Thymus (tissue), 11 donors: Measurements from ENCODE around the gene HOXC5. TPM values are rescaled to one million over a fixed set of nuclear protein-coding genes. Genes with fewer than 3 reads are reported as not detected.

Experiments
- DNase-seq, 9 donors: peaks; one replicate each; pipeline ENCODE4 v3.0.0-alpha.2; 2013; ENCODE audit warnings: low spot score in 9 of 9, low read depth in 6 of 9, missing footprints in 1 of 9
- H3K27ac ChIP-seq, 2 donors: one replicate each; pipeline ENCODE4 v1.5.1; 2013; ENCODE audit warnings: control low read depth in 1 of 2, low read depth in 1 of 2, low read length in 1 of 2, mild to moderate bottlenecking in 1 of 2, moderate library complexity in 1 of 2
- H3K27me3 ChIP-seq, 2 donors: one replicate each; pipeline ENCODE4 v1.5.1; 2013; ENCODE audit warnings: low read length in 1 of 2; ENCODE audit not compliant: control insufficient read depth in 2 of 2, insufficient read depth in 1 of 2
- H3K36me3 ChIP-seq, 2 donors: one replicate each; pipeline ENCODE4 v1.5.1; 2013; ENCODE audit warnings: low read length in 1 of 2, mild to moderate bottlenecking in 1 of 2, moderate library complexity in 1 of 2; ENCODE audit not compliant: control insufficient read depth in 2 of 2, insufficient read depth in 2 of 2
- H3K4me1 ChIP-seq, 2 donors: one replicate each; pipeline ENCODE4 v1.5.1; 2013; ENCODE audit warnings: low read length in 2 of 2; ENCODE audit not compliant: control insufficient read depth in 2 of 2, insufficient read depth in 2 of 2
- H3K4me3 ChIP-seq, 2 donors: one replicate each; pipeline ENCODE4 v1.5.1; 2013; ENCODE audit warnings: low read length in 2 of 2, control low read depth in 1 of 2, mild to moderate bottlenecking in 1 of 2
- H3K9me3 ChIP-seq, 2 donors: one replicate each; pipeline ENCODE4 v1.5.1; 2013; ENCODE audit warnings: low read length in 1 of 2, mild to moderate bottlenecking in 1 of 2; ENCODE audit not compliant: control insufficient read depth in 2 of 2, insufficient read depth in 1 of 2
- WGBS: extraction: QIAGEN DNeasy Blood & Tissue Kit; methylation state at CpG from one replicate; pipeline ENCODE4 v1.1.7; 2013; 5-methylcytosine and 5-hydroxymethylcytosine counted together
- polyA plus RNA-seq: library from polyadenylated mRNA; stranded (reverse); fragments of 200-250 nt; gene quantifications from one replicate; pipeline ENCODE4 v1.2.3, GENCODE V29; 2013
- total RNA-seq: library from RNA; stranded (reverse); fragments of 120-200 nt; gene quantifications from one replicate; pipeline ENCODE4 v1.2.4, GENCODE V29; 2013
- donor health status: healthy.

The HOXC5 gene
- total and polyA plus RNA-seq, 2 donors: 0.05 TPM; not detected in 1

DNA sequence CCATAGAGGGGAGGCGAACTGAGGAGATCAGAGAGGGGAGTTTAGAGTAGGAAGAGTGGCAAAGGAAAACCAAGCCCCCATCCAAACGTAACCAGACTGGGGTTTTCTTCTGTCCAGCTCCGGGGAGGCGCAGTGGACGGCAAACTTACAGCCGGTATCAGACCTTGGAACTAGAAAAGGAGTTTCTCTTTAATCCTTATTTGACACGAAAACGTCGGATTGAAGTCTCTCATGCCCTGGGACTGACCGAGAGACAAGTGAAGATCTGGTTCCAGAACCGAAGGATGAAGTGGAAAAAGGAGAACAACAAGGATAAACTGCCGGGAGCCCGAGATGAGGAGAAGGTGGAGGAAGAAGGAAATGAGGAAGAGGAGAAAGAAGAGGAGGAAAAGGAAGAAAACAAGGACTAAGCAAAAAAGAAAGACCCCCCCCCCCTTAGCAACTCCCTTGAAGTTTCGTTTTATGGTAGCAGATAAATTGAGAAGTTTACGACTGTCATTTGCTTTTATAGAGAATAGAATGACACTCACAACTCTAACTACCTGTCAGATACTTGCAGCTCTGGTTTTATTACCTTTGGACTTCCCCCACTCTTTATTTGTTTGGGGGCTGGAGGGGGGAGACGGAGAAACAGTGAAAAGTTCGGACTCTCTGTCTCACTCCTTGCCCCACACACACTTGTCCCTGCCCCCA lies 21.7 kb upstream of the HOXC5 start:
- peaks cover 83 to 100% of the 10 kb centered on the region in 2 donors for H3K27me3 ChIP-seq
- WGBS: 8% methylated on average over 17 of the region's 17 CpGs
- H3K9me3 ChIP-seq: peaks cover 0 to 4% of the 10 kb centered on the region in 2 donors
- H3K27ac ChIP-seq: no peak overlapping the region
- peaks cover 2 to 4% of the 10 kb centered on the region in 2 donors for H3K4me1 ChIP-seq
- no peak overlapping the region for H3K4me3 ChIP-seq
- DNase-seq: no peak
- H3K36me3 ChIP-seq: no peaks in the 10 kb centered on the region

GRCh38 chr12:54011665-54012532 lies 21.0 kb upstream of the HOXC5 start:
- no peak overlapping the region for H3K27ac ChIP-seq
- no peaks in the 10 kb centered on the region for H3K4me1 ChIP-seq
- H3K27me3 ChIP-seq: peaks cover 83 to 100% of the 10 kb centered on the region in 2 donors
- H3K36me3 ChIP-seq: no peaks in the 10 kb centered on the region
- H3K9me3 ChIP-seq: peaks cover 0 to 4% of the 10 kb centered on the region in 2 donors
- no peak for DNase-seq
- 27% methylated on average over 14 of the region's 14 CpGs for WGBS
- no peak overlapping the region for H3K4me3 ChIP-seq

DNA sequence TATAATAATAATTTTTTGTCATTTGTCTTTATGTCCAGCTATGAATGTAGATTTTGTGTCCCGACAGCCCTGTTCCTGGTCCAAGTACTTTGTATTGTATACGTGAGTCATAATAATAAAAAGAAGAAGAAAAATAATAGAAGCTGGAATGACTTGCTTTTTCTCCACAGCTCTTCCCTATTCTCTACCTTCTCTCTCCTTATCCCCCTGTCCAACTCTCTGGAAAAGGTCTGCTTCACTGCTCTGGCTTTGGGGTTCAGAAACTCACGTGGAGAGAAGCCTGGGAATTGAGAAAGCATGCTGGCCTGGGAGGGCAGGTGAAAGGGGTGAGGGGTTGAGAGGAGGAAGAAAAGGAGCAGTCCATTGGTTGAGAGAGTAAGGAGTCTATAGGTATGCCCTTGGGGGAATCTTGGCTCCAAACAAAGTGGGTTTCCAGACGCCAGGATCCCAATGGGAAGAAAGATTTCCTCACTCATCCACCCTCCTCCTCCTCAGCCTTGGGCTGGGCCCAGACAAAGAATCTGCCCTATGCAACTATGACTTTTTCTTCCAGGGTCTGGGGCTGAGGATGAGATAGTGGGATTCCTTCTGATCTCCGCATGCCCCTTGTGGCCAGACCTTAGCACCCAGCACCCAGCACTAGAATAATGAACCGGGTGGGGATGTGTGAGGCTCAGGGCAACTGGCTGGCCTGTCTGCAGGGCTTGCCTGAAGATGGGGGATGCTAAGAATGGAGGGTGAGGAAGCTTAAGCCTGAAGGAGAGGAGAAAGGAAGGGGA lies 20.0 kb upstream of the HOXC5 start:
- Histone ChIP-seq H3K9me3 (peaks cover 0 to 8% of the 10 kb centered on the region in 2 donors), H3K4me3 (no peak overlapping the region), H3K27me3 (peaks cover 81 to 100% of the 10 kb centered on the region in 2 donors), H3K4me1 (peaks cover 0 to 7% of the 10 kb centered on the region in 2 donors), H3K36me3 (no peaks in the 10 kb centered on the region), H3K27ac (no peak overlapping the region)
- no peak for DNase-seq
- WGBS: 30% methylated on average over 6 of the region's 6 CpGs

- Histone ChIP-seq H3K4me1 (peaks cover 3 to 17% of the 10 kb centered on the region in 2 donors), H3K27ac (no peak overlapping the region), H3K9me3 (peaks cover 0 to 13% of the 10 kb centered on the region in 2 donors), H3K36me3 (no peaks in the 10 kb centered on the region), H3K4me3 (no peak overlapping the region), H3K27me3 (peaks cover 83 to 100% of the 10 kb centered on the region in 2 donors)
- no peak for DNase-seq
- WGBS: 7% methylated on average over 36 of the region's 36 CpGs
Measured at GRCh38 chr12:54014377-54015017, 18.4 kb upstream of the HOXC5 start.

GRCh38 chr12:54015018-54015931 lies 17.6 kb upstream of the HOXC5 start:
- Histone ChIP-seq H3K27ac (no peak overlapping the region), H3K4me3 (no peak overlapping the region), H3K9me3 (peaks cover 0 to 13% of the 10 kb centered on the region in 2 donors), H3K4me1 (peaks cover 3 to 23% of the 10 kb centered on the region in 2 donors), H3K36me3 (no peaks in the 10 kb centered on the region), H3K27me3 (peaks cover 84 to 100% of the 10 kb centered on the region in 2 donors)
- 9% methylated on average over 23 of the region's 23 CpGs for WGBS
- no peak for DNase-seq

- Histone ChIP-seq H3K36me3 (no peaks in the 10 kb centered on the region), H3K9me3 (peaks cover 0 to 12% of the 10 kb centered on the region in 2 donors), H3K4me1 (peaks cover 3 to 23% of the 10 kb centered on the region in 2 donors), H3K27me3 (peaks cover 86 to 100% of the 10 kb centered on the region in 2 donors), H3K27ac (no peak overlapping the region), H3K4me3 (no peak overlapping the region)
- WGBS: 20% methylated on average over 3 of the region's 3 CpGs
- DNase-seq: no peak
Measured at GRCh38 chr12:54016051-54016450, 16.8 kb upstream of the HOXC5 start.

- 7% methylated on average over 25 of the region's 25 CpGs for WGBS
- no peaks in the 10 kb centered on the region for H3K36me3 ChIP-seq
- H3K9me3 ChIP-seq: peaks cover 0 to 16% of the 10 kb centered on the region in 2 donors
- no peak overlapping the region for H3K27ac ChIP-seq
- H3K27me3 ChIP-seq: peaks cover 87 to 100% of the 10 kb centered on the region in 2 donors
- DNase-seq: no peak
- peaks cover 3 to 23% of the 10 kb centered on the region in 2 donors for H3K4me1 ChIP-seq
- H3K4me3 ChIP-seq: no peak overlapping the region
Measured at GRCh38 chr12:54016478-54016964, 16.3 kb upstream of the HOXC5 start.
